ENCODE data around the gene PRM2. TPM values are rescaled to one million over a fixed set of nuclear protein-coding genes. Genes with fewer than 3 reads are reported as not detected.

PRM2 gene
- total RNA-seq, result not detected in 2 replicates

GRCh38 chr16:11276143-11276895, at the start of gene PRM2:
TSS of gene PRM2 (minus strand) at chr16:11276480. CDS start at chr16:11276370, 110 bp downstream.

GRCh38 chr16:11280616-11281522, 4.6 kb upstream of the PRM2 start, which contains the start of gene PRM1:
TSS of gene PRM1 (minus strand) at chr16:11281330. CDS start at chr16:11281238, 92 bp downstream.

DNA sequence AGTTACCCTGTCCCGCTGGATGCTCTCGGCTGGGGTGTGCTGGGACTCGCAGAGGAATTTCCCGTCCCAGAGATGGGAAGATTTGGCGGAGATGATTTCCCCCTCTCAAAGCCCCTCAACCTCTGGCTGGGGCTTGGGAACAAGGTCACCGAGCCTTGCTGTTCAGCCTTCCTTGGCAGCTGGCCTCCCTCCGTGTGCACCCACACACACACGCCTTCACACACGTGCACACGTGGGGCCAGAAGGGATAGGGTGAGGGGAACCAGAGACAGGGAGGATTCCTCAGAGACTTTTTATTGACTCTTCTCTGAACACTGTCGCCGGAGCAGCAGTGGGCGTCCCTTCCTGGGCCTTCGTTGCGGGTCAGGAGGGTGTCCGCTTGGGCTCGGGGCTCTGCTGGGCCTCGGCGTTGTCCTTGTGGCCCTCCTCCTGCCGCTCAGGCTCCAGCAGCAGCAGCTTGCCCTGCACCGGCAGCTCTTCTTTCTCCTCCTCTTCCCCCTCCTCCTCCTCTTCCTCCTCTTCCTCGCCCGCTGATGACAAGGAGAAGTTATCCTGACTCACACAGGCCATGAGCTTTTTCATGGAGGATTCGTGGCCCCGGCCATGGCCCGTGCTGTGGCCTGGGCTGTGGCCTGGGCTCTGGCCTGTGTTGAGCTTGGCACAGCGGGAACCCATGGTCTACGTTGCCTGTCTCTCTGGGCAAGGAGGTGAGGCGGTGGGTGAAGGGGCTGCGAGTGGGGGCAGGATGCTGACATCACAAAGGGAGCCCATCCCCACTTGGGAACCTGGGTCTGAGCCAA, 3.2 kb downstream of the PRM2 start, which contains the start of gene PRM3:
TSS of gene PRM3 (minus strand) at position 709 of the 800 bp plus-strand sequence. CDS start at position 675, 34 bp downstream.

GRCh38 chr16:11268921-11269375, 7.3 kb downstream of the PRM2 start, which contains the start of gene TNP2:
TSS of gene TNP2 (minus strand) at chr16:11269325. CDS start at chr16:11269262, 63 bp downstream.

GRCh38 chr16:11255737-11256660, 20.3 kb downstream of the PRM2 start, which contains the start of gene SOCS1:
TSS of gene SOCS1 (minus strand) at chr16:11256204. CDS start at chr16:11255478, 726 bp downstream.

Other genes with a start within 250 kb of the PRM2 start
- gene SOCS1, start 20.3 kb downstream of the PRM2 start, total RNA-seq, result 0.54 and 10.5 TPM in 2 replicates
- not detected in 2 replicates for gene TNP2, start 7.2 kb downstream of the PRM2 start, total RNA-seq
- not detected in 2 replicates for gene PRM3, start 2.9 kb downstream of the PRM2 start, total RNA-seq
- not detected in 2 replicates for gene PRM1, start 4.8 kb upstream of the PRM2 start, total RNA-seq
- 3.4 and 9.4 TPM in 2 replicates for gene RMI2, start 69.0 kb upstream of the PRM2 start, total RNA-seq

Data from cardiac atrium fibroblast (primary cell).